Measurements from ENCODE around the gene STAM.

The STAM gene

DNA sequence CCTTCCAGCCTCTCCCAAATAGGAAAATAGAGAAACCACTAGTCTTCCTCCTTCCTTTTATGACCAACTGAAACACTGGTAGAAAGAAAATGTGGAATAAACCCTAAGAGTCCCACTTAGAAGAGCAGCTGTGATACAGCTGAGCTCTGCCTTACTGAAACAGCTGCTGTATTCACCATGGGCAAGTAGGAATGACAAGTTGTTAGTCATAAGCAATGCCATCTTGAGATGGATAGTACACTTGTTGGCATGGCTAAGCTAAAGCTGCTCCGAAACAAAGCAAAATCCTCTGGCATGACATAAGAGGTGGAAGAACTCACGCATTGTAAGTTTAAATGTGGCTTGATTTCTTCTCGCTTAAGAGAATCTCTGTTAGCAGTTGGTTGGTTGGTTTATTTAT, 59.8 kb downstream of the STAM start:
- no peak overlapping the region for H3K4me3 ChIP-seq (ENCODE audit: low read depth, low read length)
- DNase-seq (ENCODE audit: low read depth): no peak
- TF ChIP-seq, protein P1, sequence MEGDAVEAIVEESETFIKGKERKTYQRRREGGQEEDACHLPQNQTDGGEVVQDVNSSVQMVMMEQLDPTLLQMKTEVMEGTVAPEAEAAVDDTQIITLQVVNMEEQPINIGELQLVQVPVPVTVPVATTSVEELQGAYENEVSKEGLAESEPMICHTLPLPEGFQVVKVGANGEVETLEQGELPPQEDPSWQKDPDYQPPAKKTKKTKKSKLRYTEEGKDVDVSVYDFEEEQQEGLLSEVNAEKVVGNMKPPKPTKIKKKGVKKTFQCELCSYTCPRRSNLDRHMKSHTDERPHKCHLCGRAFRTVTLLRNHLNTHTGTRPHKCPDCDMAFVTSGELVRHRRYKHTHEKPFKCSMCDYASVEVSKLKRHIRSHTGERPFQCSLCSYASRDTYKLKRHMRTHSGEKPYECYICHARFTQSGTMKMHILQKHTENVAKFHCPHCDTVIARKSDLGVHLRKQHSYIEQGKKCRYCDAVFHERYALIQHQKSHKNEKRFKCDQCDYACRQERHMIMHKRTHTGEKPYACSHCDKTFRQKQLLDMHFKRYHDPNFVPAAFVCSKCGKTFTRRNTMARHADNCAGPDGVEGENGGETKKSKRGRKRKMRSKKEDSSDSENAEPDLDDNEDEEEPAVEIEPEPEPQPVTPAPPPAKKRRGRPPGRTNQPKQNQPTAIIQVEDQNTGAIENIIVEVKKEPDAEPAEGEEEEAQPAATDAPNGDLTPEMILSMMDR (IDR thresholded peaks at IDR 0.05; ENCODE audit: control insufficient read depth, extremely low read depth, insufficient read depth): no peak

- DNase-seq (ENCODE audit: low read depth): no peak
- H3K4me3 ChIP-seq (ENCODE audit: low read depth, low read length): no peak overlapping the region
- TF ChIP-seq, protein P1 (IDR thresholded peaks at IDR 0.05; ENCODE audit: control insufficient read depth, extremely low read depth, insufficient read depth): no peak
These were observed 64.9 kb downstream of the STAM start for GRCh38 chr10:17708821-17709220.

DNA sequence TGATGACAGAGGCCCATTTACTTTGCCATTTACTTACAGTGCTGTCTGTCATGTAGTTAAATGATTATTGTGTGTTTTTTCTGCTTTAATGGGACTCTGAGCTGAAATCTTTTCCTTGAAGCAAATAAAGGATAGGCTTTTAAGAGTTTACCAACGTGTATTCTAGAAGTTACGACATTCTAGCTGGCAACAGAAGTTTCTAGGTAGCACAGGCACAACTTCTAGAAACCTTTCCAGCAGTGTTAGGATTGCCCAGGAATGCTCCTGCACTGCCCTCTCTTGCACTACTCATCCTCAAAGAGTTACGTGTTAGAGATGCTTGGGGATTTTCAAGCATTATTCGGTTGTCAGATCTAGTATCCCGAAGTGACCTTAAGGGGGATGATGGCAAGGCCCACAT, 65.5 kb downstream of the STAM start:
- DNase-seq (ENCODE audit: low read depth): peak; percentile 63
- no peak overlapping the region for H3K4me3 ChIP-seq (ENCODE audit: low read depth, low read length)
- TF ChIP-seq, protein P1 (IDR thresholded peaks at IDR 0.05; ENCODE audit: control insufficient read depth, extremely low read depth, insufficient read depth): 0 out of 2 replicates have a peak, but pooled peaks have one; percentile 13

- H3K4me3 ChIP-seq (ENCODE audit: low read depth, low read length): no peak overlapping the region
- no peak for DNase-seq (ENCODE audit: low read depth)
- TF ChIP-seq, protein P1 (IDR thresholded peaks at IDR 0.05; ENCODE audit: control insufficient read depth, extremely low read depth, insufficient read depth): no peak
These were observed 66.2 kb downstream of the STAM start for GRCh38 chr10:17710181-17710580.

DNA sequence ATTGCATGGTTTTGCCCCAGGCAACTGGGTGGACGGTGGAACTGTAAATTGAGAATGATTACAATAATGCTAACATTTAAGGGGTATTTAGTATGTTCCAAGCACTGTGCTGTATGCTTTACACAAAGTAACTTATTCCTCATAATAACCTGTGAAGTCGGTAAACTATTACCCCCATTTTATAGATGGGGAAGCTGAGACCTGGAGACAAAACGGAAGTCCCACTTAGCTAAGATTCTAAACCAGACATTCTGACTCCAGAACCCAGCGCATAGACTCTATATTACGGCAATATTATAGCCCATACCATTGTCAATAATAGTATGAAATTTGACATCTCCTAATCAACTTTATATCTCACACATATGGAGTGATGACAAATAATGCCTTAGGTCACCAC, 68.1 kb downstream of the STAM start:
- no peak overlapping the region for H3K4me3 ChIP-seq (ENCODE audit: low read depth, low read length)
- TF ChIP-seq, protein P1 (IDR thresholded peaks at IDR 0.05; ENCODE audit: control insufficient read depth, extremely low read depth, insufficient read depth): no peak
- DNase-seq (ENCODE audit: low read depth): no peak

GRCh38 chr10:17712717-17713471, 68.9 kb downstream of the STAM start:
- DNase-seq (ENCODE audit: low read depth): no peak
- H3K4me3 ChIP-seq (ENCODE audit: low read depth, low read length): no peak overlapping the region
- TF ChIP-seq, protein P1 (IDR thresholded peaks at IDR 0.05; ENCODE audit: control insufficient read depth, extremely low read depth, insufficient read depth): no peak

- H3K4me3 ChIP-seq (ENCODE audit: low read depth, low read length): no peak overlapping the region
- TF ChIP-seq, protein P1 (IDR thresholded peaks at IDR 0.05; ENCODE audit: control insufficient read depth, extremely low read depth, insufficient read depth): no peak
- no peak for DNase-seq (ENCODE audit: low read depth)
These were observed 69.8 kb downstream of the STAM start for GRCh38 chr10:17713758-17714157.
